Right renal cortex interstitium (tissue), 3 donors: Measurements from ENCODE around the gene ARHGEF2. TPM values are rescaled to one million over a fixed set of nuclear protein-coding genes. Genes with fewer than 3 reads are reported as not detected.

Source experiments
- DNase-seq, 3 donors: peaks; one replicate each; pipeline ENCODE4 v3.0.0-alpha.2; 2013; ENCODE audit warnings: low read depth in 3 of 3, low spot score in 2 of 3
- polyA plus RNA-seq, 3 donors: library from polyadenylated mRNA; unstranded; fragments of 120-200 nt; gene quantifications; one replicate each; pipeline ENCODE4 v1.2.1, GENCODE V29; 2013; ENCODE audit not compliant: insufficient read length in 3 of 3

The ARHGEF2 gene
- polyA plus RNA-seq, 3 donors: 73.8 to 82.2 (median 79.5) TPM

DNA sequence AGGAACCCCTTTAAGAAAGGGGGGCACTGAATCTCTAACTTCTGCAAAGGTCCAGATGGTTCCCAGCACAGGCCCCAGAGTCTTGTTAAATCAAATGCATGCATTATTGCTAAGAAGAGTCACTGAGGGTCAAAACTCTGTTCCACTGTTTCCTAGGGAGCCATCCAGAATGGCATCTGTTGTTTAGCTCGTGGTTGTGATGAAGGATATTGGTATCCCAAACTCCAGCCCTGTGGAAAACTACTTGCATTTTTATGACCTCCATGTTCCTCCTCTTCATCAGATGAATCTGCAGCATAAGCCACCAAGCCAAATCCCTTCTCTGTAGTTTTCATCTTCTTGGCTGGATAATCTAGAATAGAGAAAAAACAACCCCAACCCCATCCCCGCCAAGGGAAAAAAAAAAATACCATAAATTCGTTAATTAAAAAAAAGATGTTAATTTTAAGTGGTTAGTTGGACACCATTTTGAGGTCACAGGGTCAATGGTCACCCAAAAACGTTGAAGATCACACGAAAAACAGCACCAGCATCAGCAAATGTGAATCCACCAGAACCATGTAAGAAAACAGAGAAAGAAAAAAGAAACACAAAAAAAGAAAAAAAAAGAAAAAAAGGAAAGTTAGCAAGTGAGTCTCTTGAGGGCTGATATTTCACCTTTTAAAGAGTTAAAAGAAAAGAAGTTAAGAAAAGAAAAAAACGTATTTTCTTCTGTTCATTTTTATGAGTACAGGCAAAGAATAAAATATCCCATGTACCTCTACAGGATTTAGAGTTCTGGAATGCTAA lies 64.2 kb downstream of the ARHGEF2 start:
- no peak for DNase-seq

DNA sequence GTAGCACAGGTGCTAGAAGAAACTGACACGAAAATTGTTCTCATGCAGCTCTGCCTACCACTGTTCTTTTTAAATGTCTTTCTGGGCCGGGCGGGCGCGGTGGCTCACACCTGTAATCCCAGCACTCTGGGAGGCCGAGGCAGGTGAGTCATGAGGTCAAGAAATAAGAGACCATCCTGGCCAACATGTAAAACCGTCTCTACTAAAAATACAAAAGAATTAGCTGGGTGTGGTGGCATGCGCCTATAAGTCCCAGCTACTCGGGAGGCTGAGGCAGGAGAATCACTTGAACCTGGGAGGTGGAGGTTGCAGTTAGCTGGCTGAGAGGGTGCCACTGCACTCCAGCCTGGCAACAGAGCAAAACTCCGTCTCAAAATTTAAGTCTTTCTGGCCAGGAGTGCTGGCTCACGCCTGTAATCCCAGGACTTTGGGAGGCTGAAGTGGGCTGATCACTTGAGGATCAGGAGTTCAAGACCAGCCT lies 66.3 kb downstream of the ARHGEF2 start:
- DNase-seq: no peak

DNA sequence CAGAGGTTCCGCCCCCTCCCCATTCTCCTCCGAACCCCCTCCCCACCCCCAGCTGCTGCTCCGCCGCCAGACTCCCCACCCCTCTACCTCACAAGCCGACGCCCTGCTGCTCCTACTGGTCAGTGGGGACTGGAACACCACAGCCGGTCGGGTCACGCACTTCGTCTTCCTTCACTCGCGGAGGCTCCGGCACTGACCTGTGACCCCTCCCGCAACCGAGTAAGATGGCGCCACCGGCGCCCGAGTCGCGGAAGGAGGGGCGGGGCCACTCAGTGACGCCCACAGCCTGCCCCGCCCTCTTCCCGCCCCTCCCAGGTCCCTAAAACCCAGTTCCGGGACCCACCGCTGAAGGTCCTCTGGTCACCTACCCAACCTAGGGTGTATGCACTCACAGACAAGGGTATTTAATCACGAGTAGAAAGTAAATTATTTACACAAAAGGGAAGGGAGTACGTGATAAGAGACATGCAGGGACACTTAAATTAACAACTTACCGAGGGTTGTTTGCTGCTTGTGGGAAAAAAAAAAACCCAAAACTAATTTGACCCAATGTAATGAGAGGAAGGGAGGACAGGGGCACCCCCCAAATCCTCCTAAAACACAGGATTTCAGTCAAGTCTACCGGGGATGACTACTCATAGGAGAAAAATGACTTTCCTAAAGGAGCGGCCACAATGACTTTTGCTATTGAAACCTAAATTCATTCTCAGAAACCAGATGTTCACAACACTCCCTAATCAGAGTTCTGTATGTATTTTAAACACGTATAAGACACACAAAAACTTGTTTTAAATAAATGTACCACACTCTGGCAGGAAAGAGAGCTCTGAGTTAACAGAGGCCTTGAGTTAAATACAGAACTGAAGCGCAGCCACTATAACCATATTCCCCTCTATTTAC lies 66.9 kb downstream of the ARHGEF2 start, which contains the start of gene RIT1:
Gene RIT1, minus strand, starts transcription at position 194 of the 900 bp plus-strand sequence. CDS start 588 bp downstream, outside the sequence.
- DNase-seq: peak; percentile 57 to 73 (median 71)

DNA sequence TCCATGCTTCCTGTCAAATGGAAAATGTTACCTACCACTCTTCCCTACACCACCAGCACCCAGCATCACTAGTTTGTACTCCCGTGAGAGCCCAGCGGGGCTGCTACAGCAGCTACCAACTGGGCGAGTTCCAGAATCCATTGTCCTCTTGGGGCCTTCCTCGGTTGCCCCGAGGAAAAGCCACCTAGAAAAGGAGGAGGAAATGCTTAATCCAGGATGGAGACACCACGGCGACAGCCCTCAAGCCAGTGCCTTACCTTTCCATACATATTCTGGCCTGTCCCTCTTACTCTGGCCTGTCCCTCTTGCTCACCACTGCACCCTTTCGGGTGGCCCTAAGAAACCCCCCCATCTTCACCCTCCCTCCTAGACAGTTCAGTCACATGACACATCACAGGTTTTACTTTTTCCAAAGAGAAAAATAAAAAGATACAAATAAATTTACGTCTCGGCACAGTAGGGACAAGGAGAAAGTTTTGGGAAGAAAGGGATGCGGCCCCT lies 67.7 kb downstream of the ARHGEF2 start:
- no peak for DNase-seq

DNA sequence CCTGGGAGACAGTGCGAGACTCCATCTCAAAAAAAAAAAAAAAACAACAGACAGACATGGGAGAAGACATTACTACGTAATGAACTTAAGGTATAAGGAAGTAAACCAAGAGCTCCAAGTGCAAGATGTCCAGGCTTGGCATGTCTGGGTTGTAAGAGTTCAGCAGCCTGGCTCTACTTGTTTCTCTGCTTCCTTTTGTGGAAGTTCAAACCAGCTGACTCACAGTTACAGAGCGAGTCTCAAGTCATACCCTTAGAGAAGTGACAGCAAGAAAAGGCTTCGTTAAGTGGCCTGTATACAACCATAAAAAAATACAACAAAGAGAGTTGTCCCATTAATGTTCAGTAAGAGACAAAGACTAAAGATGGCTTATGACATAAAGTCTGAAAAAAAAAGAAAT lies 68.5 kb downstream of the ARHGEF2 start:
- DNase-seq: no peak

DNA sequence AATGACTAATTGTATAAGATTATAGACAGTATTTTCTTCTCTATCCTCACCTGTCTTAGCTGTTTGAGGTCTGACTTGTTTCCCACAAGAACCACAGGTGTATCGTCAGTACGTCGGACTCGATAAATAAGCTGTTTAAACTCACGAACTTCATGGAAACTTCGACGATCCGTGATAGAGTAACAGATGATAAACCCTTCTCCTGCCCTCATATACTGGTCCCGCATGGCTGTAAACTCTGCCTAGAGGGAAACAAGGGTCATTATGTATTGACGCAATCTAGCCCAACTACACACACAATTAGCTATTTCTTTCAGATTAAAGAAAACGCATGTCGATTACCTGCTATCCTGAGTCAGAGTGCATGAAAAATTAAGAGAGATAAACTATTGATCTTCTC lies 74.1 kb downstream of the ARHGEF2 start:
- no peak for DNase-seq

DNA sequence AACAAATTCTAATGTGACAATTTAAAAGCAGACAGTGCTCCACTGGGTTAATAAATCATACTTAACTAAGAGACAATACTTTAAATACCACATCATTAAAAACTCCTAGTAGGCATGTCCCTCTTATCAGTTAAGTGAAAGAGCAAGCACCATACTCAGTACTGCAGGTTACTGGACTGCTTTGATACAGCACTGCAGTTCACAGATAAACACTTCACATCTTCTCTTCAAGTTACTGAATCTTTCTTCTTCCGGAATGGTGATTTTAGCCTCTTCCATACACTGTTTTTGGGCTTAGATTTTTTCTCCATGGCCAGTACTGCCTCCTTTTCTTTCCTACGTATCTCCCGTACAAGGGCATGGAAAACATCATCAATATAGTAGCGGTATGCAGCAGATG lies 78.2 kb downstream of the ARHGEF2 start:
- no peak for DNase-seq

DNA sequence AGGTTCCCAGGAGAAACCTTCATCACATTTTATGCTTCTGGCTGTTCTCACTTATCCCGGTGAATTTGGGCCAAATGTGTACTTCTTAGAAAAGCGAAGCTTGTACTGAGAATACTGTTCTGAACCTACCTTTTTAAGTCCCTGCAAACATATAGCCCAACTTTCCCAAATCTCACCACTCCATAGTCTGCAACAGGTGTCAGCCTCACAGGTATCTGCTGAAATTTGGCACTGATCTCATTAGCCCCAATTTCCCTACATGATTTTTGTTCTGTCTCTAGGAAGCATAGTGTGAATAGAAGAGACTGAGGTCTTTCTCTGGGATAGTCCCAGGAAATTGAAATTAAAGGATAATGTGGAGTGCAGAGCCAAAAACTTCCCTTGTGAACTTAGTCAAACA lies 78.7 kb downstream of the ARHGEF2 start:
- DNase-seq: no peak

DNA sequence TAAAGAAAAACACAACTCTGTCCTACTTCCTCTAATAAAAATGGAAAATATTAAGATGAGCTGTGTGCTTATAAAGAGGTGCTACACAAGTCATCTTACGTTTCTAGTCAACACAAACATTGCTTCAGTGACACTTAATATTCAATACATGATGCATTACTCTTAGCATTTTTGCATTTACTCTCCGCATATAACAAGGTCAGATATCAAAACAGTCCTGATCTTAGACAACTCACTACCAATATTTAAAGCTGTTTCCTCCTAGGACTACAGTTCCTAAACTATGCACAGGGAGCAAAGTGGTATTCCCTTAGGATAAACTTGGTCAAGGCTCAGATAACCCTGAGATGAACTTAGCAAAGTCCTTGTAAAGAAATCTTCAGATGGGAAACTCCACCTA lies 79.5 kb downstream of the ARHGEF2 start:
- DNase-seq: no peak

DNA sequence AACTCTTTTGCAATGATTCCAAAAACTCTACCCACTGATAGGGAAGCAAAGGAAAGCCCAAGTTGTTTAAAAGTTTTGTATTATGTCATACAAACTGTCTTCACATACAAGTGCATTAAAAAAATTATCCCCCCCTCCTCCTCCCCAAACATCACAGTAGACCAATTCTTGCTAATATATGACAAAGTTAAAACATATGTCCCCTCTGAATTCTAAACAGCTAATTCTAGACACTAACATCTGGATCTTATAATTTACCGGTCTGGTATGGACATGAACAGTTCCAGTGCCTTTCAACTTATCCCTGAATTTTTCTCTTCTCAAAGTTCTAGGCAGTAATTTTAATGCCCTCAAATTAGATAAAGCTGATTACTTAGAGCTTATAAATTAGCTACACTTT lies 80.6 kb downstream of the ARHGEF2 start:
- DNase-seq: no peak

Other genes starting within 250 kb of the ARHGEF2 start
- gene GON4L, start 121.3 kb downstream of the ARHGEF2 start, polyA plus RNA-seq: 10 to 100 TPM; 37.9 to 47.9 (median 40.0) TPM
- 10 to 100 TPM; 18.5 to 20.9 (median 20.7) TPM for gene SYT11, start 119.0 kb downstream of the ARHGEF2 start, polyA plus RNA-seq
- 10 to 100 TPM; 50.4 to 54.9 (median 52.9) TPM for gene RIT1, start 67.2 kb downstream of the ARHGEF2 start, polyA plus RNA-seq
- 10 to 100 TPM; 46.1 to 48.2 (median 48.1) TPM for gene KHDC4, start 44.1 kb downstream of the ARHGEF2 start, polyA plus RNA-seq
- under 1 TPM in 1 of 3 donors, not detected in 2; 0.14 TPM for gene RXFP4, start 36.9 kb downstream of the ARHGEF2 start, polyA plus RNA-seq
- gene SSR2, start 42.4 kb upstream of the ARHGEF2 start, polyA plus RNA-seq: 100 to 1,000 TPM; 425 to 439 (median 435) TPM
- 10 to 100 TPM; 47.6 to 53.0 (median 49.8) TPM for gene UBQLN4, start 75.3 kb upstream of the ARHGEF2 start, polyA plus RNA-seq
- 10 to 100 TPM; 52.4 to 58.7 (median 55.7) TPM for gene LAMTOR2, start 76.2 kb upstream of the ARHGEF2 start, polyA plus RNA-seq
- gene RAB25, start 82.6 kb upstream of the ARHGEF2 start, polyA plus RNA-seq: 10 to 100 TPM; 48.2 to 62.7 (median 54.4) TPM
- gene MEX3A, start 103.9 kb upstream of the ARHGEF2 start, polyA plus RNA-seq: 10 to 100 TPM; 42.6 to 44.5 (median 44.2) TPM
- gene LMNA, start 136.2 kb upstream of the ARHGEF2 start, polyA plus RNA-seq: 10 to 100 TPM; 71.7 to 83.8 (median 82.5) TPM
- 10 to 100 TPM; 14.8 to 19.9 (median 18.3) TPM for gene SEMA4A, start 175.0 kb upstream of the ARHGEF2 start, polyA plus RNA-seq
- 10 to 100 TPM; 28.8 to 31.0 (median 30.0) TPM for gene SLC25A44, start 215.6 kb upstream of the ARHGEF2 start, polyA plus RNA-seq
- gene PMF1, start 234.5 kb upstream of the ARHGEF2 start, polyA plus RNA-seq: 10 to 100 TPM; 77.2 to 85.1 (median 81.0) TPM